GM12873 (cell line): ENCODE data around the gene FEZ2.

Experiments
- CTCF ChIP-seq: IDR thresholded peaks from 2 replicates; pipeline ENCODE4 v1.5.1; 2012; ENCODE audit warnings: low read depth, mild to moderate bottlenecking, moderate library complexity, low read length, control low read depth; ENCODE audit not compliant: insufficient read depth; ENCODE audit errors: missing control alignments

Gene FEZ2

GRCh38 chr2:36606925-36607324, 9.0 kb upstream of the FEZ2 start:
- no peak for TF ChIP-seq CTCF

- TF ChIP-seq CTCF: no peak
These were observed 7.3 kb upstream of the FEZ2 start for GRCh38 chr2:36605273-36605672.

GRCh38 chr2:36597003-36597531, 901 bp downstream of the FEZ2 start:
- TF ChIP-seq CTCF: no peak

GRCh38 chr2:36596397-36596796, 1.6 kb downstream of the FEZ2 start:
- TF ChIP-seq CTCF: no peak

- TF ChIP-seq CTCF: no peak
These were observed 3.1 kb downstream of the FEZ2 start for GRCh38 chr2:36594849-36595248.

- TF ChIP-seq CTCF: no peak
These were observed 8.7 kb downstream of the FEZ2 start for GRCh38 chr2:36589230-36589630.

- no peak for TF ChIP-seq CTCF
These were observed 10.4 kb downstream of the FEZ2 start for GRCh38 chr2:36587556-36587955.
